Dermis blood vessel endothelial cell (primary cell): Measurements from ENCODE around the gene PKMYT1. TPM values are rescaled to one million over a fixed set of nuclear protein-coding genes. Genes with fewer than 3 reads are reported as not detected.

Experiments
- DNase-seq: peaks from one replicate; pipeline ENCODE4 v3.0.0; 2010
- total RNA-seq: library from RNA; depleted of rRNA; stranded (reverse); fragments of >200 nt; gene quantifications from 2 replicates; pipeline ENCODE4 v1.2.3, GENCODE V29; 2014

The PKMYT1 gene
- total RNA-seq, 1 donor from 2014 or later, result 4.4 TPM

DNA sequence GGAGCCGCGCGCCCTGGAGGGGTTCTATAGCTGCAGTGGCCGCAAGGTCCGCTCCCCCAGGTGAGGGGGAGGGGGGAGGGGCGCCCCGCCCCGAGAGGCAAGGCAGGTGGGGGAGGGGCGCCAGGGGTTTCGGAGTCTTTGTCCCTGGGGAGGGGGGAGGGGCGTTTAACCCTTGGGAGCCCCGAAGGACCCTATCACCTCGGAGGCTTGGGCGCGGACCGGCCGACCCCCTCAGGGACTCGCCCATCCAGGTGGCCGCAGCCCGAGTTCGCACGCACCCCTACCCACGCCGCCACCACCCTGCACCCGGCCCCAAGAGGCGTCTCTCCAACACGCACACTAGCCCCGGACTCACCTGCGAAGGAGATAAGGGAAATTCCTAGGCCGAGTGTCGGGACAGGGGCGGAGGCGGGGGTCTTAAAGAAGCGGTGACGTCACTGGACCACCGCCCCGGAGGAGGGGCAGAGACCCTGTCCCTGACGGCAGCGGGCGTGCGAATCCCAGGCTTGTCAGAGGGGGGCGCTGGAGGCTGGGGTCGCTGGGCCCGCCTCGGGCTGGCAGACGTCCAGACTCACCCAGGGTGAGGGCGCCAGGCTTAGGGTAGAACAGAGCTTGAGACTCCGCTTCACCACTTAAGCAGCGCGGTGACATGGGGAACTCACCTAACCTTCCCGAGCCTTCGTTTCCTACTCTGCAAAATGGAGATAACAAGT, 37.7 kb upstream of the PKMYT1 start, which contains the start of gene CLDN6:
CLDN6 (minus strand) TSS at position 390 of the 713 bp plus-strand sequence. CDS start 2,162 bp downstream, outside the sequence.
- peak; percentile 40 for DNase-seq

DNA sequence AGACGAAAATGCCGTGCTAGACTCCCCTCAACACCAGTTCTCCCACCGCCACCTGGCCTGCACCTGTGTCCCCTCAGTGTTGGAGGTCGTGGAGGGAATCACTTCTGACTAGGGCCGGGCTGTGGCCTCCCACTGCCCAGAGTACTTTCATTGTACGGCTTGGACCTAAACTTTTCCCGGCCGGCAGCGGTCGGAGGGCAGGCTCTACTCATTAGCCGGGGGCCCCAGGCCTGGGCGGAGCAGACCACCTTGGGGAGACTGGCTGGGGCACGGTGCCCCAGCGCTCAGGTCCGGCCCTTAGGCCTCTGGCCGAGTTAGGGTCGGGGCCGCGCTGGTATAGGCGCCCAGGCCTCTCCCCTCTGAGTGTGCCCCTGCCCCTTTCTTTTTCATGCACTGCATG, 37.1 kb upstream of the PKMYT1 start:
- DNase-seq, result no peak

DNA sequence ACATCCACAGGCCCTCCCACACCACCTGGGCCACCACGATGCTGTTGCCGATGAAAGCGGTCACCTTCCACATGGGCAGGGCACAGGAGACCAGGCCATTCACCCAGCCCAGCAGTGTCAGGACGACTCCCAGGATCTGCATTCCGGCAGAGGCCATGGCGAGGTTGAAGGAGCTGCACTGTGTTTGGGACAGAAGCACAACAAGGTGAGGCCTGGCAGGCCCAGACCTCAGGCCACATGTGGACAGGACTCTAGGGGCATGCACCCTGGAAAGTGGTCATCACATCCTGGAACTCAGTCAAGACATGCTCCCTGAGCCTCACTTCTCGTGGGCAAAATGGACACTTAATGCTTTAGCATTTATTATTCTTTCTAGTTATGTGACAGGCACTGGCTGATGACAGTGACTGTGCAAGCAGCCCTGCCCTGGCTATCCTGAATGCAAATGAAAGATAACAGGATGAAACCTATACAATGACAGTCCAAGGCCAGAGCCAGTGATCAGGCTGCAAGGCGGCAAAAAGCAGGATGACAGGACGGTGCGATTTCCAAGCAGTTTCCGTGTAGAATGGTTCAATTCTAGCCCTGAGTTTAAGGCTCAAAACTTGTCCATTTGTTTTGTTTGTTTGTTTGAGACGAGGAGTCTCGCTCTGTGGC, 35.7 kb upstream of the PKMYT1 start:
- DNase-seq, result no peak

DNA sequence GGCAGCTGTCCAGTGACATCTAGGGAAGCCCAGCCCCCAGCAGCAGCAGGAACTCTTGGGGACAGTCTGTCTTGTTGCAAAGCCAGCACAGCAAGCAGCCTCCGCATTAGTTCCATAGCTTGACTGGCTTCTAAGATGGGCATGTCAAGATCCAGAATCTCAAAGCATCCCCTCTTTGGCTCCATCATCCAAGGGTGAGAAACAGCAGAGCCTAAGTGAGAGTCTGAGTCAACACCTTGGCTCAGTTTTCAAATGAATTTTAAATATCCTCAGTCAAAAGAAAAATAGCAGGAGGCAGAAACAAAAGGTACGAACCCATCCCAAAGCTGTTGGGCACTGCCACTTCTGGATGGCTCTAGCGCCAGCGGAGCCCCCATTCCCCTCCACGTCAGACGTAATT, 34.7 kb upstream of the PKMYT1 start:
- no peak for DNase-seq

DNA sequence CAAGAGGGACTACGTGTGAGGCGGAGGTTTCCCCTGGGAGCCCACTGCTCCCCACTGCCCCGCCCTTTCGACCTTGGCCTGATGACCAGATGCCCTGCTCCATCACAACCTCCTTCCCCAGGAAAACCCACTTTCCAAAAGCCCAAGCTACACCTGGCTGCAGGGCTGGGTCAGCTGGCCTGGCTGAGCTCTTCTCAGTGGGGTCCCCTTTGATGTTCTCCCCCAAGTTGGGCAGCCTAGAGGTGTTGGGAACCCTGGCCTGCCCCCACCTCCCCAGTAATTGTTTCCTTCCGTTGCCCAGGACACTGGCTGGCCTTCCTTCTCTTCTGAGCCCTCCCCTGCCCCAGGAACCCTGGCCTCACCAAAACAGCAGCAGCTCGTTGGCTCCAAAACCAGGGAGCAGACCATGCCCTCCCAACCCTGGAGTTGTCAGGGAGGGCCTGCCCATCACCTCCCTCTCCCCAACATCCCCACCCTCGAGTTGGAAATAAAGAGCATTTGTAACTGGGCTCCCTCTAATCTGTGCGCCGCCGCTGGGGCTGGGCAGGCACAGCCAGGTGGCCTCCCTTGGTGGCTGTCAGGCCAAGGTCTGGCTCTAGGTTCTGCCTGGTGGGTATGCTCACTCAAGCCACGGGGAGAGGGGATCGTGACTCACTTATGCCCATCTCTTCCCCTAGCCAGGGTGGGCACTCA, 33.9 kb upstream of the PKMYT1 start:
- no peak for DNase-seq

DNA sequence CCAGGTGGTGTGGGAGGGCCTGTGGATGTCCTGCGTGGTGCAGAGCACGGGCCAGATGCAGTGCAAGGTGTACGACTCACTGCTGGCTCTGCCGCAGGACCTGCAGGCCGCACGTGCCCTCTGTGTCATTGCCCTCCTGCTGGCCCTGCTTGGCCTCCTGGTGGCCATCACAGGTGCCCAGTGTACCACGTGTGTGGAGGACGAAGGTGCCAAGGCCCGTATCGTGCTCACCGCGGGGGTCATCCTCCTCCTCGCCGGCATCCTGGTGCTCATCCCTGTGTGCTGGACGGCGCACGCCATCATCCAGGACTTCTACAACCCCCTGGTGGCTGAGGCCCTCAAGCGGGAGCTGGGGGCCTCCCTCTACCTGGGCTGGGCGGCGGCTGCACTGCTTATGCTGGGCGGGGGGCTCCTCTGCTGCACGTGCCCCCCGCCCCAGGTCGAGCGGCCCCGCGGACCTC, 33.3 kb upstream of the PKMYT1 start:
- no peak for DNase-seq

DNA sequence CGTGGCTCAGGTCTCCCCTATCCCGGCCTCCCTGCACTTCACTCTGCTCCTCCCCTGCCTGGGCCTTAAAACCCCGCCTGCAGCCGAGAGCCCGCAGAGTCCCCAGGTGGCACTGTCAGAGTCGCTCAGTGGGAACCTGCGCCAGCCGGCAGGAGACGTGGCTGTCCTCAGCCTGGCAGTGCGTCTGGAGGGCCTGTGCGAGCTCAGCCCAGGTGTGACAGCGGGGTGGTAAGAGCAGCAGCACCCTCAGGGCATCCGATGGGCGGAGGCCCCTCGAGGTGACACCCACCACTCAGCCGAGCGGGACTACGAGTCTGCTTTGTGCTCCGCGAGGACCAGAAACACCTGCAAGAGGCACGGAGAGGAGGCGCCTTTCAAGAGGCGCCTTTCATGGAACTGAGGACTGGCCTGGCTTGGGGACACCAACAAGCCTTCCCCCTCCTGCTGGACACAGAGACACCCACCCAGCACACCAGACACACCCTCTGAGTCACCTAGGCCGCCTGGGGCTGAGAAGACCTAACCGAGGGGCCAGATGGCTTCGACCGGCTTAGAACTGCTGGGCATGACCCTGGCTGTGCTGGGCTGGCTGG, 32.7 kb upstream of the PKMYT1 start, which contains the start of gene CLDN9:
CLDN9 (plus strand) TSS at position 96 of the 593 bp plus-strand sequence; CDS start at position 536, 440 bp downstream.
- no peak for DNase-seq

DNA sequence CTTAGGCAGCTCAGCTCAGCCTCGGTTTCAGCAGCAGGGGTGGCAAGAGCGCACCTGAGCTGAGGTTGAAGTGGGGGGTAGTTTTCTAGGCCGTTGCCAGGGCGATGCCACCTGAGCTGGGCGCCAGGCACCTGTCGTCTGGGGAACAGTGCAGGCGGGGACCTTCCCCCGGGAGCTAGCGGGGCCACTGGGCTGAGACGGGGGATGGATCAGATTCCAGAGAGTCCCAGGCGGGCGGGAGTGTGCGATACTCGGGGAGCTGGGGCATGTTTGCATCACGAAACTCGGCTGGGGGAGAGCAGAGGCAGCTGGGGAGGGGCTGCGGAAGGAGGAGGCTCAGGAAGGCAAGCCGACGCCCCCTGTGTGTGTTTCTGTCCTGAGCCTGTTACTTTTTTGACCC, 32.0 kb upstream of the PKMYT1 start:
- DNase-seq, result no peak

DNA sequence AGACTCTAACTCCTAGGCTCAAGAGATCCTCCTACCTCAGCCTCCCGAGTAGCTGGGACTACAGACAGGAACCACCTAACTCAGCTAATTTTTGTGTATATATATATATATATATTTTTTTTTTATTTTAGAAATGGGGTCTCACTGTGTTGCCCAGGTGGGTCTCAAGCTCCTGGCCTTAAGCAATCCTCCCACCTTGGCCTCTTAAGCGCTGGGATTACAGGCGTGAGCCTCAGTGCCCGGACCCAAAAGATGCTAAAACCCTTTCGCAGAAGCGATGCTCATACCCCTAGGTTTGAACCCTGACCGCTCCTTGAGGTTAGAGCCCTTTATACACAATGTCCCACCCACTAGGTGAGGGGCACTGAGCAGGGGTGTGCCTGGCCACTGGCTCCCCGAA, 30.3 kb upstream of the PKMYT1 start:
- DNase-seq, result no peak

DNA sequence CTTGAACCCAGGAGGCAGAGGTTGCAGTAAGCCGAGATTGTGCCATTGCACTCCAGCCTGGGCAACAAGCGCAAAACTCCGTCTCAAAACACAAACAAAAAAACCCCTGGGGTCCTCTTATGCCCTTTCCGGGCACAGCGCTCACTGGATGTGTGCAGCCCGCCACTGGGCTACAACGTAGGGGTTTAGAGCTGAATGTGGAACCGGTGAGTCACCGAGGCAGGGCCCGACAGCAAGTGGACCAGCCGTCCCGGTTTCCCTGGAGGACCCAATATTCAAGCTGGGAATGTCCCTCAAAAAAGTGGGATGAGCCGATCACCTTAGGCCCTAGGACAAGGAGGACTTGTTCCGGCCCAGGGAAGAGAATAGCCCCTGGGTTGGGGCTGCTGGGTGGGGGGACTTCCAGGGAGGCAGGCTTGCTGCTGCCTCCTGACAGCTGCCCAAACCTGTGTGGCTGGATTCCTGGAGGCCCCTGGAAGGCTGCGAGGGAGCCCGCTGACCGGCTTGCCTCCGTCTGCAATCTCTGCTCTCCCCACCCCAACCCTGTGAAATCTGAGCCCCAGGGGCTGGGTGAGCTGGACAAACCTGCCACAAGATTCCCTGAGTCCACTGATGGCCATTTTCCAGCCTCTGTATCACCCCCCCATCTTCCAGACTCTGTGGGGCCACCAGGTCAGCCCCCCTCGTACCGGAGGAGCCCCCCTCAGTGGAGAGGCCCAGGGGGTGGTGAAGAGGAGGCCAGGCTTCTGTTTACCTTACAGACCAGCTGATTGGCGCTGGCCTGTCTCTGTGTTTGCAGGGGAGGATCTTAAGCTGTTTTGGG, 29.5 kb upstream of the PKMYT1 start:
- DNase-seq, result no peak

DNA sequence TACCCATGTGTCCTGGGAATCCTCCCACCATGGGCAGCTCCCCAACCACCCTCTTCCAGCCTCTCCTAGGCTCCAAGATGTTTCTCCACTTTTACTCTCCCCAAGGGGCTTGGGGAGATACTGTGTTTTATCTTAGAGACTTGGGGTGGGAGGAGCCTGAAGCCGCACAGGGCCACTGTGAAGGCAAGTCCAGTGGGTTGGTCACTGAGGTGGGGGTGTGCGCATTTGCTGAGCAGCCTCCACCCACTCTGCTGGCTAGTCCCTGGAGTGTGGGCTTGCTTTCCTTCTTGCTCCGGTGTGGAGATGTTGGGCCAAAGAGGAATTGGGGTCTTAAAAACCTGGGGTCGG, 28.4 kb upstream of the PKMYT1 start:
- no peak for DNase-seq

DNA sequence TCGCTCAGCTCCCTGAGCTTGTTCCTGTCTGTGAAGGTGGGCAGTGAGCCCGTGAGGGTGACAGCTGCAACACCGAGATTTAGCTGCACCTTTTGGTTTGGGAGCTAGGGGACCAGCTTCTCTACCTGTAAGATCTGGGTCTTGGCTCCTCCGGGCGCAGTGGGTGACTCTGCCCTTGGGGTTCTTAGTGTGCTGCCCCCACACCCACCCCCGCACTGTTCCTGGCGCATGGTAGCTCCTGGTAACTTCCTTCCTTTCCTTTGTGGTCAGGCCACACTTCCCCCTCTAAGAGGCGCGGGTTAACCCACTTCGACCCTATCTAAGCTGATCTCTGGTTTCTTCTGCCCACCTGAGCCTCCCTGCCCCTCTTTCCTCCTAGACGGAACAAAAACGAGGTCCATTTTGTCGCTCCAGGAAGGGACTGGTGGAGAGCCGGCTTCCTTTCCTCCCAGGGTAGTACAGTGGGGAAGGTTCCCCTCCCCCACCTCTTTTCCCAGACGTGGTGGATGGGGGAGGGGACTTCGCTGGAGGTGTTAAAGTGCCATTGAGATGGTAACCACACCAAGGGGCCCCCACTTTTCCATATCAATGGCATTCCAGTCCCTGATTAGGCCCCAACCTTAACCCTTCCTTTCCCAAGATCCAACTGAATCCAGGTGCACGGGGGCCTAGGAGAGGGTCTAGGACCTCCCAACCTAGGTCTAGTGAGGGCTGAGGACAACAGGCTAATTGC, 27.9 kb upstream of the PKMYT1 start:
- DNase-seq, result peak; percentile 43

DNA sequence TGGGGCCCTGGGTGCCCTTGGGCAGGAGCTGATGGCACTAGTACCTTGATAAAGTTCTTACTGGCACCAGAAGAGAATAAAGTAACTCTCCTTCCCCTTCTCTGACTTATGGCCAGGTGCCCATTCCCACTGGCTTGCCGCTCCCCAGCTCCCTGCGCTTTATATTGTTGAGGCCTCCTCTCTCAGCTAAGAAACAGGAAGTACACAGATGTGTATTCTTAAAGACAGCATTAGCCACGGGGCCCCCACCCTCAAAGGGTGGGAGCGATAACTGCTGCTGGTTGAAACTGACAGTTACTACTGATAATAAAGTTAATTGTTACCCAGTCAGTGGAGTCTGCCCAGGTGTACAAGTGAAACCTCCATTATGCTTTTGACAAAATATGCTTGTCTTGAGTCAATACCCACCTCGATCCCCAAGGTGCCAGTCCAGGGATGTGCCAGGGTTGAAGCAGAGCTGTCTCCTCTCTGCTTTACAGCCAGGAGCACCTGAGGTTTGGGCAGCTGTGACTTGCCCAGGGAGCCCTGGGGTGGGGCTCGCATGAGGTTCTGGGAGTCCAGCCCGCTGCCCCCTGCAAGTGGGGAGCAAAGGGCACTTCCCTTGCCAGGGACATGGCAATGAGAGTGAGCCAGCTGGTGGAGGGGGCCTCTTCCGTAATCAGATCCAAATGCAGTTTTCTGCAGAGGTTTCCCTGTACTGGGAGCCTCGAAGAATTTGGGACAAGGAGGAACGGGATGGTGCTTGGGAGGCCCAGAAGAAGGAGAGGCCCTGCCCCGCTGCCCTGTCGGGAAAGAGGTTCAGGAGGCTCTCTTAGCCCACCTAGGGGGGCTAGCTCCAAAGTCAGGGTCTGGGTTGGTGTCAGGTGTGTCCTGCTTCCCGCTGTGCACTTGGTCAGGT, 27.1 kb upstream of the PKMYT1 start:
- DNase-seq, result no peak

DNA sequence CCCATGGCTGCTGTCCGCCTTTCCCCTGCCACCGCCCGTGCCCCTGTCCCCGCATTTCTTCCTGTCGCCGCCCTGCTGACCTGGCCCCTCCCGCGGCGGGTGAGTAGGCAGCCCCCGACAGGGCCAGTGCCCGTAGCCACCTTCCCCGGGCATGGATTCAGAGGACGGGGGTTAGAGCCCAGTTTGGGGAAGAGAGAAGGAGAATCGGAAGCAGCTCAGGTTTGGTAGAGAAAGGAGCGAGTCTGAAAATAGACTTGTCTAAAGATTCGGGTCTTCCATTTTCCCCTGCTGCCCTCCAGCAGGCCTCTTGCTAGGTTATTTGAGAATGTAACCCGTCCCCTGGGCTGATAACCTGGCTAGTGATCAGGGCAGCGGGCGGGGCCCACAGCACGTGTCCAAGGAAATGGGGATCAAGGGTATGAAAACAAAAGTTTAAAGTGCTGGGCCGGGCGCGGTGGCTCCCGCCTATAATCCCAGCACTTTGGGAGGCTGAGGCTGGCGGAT, 24.6 kb upstream of the PKMYT1 start:
- no peak for DNase-seq

DNA sequence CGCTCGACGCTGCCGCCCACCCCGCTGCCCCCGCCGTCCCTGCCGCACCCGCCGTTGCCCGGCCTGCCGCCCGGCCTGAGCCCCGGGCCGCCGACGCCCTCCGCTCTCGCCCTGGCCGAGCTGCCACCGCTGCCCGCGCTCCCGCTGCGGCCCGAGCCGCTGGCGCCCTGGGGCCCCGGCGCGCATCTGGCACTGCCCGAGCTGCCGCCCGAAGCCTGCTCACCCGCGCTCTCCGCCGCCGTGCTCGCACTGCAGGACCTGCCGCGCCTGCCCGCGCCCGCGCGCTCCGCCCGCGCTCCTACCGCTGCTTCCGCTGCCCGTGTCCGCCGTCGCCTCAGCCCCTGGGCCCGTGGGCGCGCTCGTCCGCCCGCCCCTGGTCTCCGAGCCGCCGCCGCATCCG, 24.1 kb upstream of the PKMYT1 start:
- DNase-seq, result peak; percentile 19

DNA sequence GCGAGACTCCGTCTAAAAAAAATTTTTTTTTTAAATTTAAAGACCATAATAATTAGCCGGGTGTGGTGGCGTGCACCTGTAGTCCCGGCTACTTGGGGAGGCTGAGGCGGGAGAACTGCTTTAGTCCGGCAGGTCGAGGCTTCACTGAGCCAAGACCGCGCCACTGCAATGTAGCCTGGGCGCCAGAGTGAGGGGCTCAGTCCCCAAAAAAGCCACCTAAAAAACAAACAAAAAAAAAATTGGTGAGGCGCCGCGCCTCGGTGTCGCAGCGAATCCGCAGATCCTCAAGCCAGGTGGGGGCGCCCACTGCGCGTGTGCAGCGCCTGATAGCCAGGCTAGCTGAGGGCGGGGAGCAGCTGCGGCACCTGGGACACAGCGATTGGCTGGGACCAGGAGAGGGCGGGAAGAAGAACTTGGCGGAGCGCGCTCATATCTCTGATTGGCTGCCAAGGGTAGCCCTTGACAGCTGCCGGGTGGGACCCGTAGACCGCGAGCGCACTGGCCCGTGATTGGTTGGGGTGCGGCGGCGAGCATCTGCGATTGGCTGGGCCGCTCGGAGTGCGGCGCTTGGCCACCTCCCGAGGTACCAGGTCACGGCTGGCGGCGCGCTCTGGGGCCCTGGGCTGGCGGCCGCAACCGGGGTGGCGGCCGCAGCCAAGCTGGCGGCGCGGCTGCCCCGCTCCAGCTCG, 23.5 kb upstream of the PKMYT1 start:
- DNase-seq, result peak; percentile 100

DNA sequence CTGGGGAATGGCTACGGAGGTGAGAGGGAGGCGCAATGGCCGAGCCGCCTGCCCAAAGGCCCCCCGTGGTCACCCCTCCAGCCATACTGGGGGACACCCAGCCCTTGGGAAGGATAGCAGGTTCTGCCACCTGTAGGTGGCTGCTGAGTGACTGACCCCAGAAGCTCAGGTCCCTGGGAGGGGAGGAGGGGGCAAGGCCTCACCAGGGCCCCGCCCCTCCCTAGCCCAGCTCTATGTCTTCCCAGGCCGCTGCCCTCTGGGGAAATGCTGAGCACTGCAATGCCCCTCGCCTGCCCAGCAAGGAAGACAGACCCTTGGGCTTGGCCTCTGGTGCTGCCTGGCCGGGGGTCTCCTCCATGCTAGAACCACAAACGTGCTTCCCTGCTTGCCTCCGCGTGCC, 21.1 kb upstream of the PKMYT1 start:
- DNase-seq, result no peak

DNA sequence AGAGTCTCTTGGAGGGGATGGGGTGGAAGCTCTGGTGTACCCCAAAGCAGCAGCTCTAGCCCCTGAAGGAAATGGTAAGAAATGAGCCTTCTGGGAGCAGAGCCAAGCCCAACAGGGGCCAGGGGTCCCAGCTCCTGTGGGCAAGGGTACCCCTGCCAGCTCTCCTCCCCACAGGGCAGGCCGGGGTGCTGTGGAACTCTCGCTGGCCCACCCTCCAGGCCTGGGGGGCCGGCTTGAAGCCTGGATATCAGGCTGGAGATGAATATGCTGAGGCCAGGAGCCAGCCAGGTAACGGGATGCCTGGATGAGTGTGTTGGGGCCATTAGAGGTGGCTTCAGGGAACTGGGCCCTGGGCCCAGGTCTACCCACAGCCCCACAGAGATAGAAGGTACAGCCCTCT, 20.3 kb upstream of the PKMYT1 start:
- no peak for DNase-seq

DNA sequence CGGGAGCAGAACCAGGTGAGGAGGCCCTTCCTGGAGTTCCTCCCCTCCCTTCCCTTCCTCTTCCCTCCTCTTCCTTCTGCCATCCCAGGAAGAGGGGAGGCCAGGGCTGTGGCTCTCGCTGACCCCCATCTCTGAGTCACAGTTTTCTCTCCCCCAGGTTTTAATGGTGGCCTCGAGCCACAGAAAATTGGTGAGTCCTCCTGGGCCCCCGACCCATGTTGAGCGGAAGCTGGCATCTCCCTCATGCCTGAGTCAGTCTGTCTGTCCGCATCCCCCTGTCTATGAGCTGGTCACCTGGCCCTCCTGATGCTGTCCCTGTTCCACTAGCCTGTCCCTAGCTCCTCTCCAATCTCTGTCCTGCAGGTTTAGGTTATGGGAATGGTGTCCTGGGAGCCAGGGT, 19.7 kb upstream of the PKMYT1 start:
- no peak for DNase-seq

DNA sequence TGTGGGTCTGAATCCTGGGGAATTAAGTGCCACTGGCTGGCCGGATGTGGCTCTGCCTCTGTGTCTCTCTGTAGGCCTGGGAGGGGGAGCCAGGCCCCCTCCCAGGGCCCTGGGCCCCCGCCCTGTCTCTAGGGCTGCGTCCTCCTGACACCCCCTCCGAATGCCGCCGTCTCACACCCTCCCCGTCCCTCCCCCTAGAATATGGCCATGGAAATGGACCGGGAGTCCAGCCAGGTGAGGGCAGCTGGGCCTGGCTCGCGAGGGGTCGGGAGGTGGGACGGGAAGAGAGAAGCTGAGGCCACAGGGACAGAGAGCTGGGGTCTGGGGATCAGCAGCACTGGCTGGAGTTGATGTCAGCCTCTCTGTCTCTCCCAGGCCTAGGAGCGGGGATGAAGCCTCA, 16.1 kb upstream of the PKMYT1 start:
- no peak for DNase-seq
